Testis (tissue), 2 donors: Measurements from ENCODE around the gene SMYD3.

Experiments used
- CTCF ChIP-seq, 3 experiments: fragments of 450-650 bp in 2 of 3; fragments of 200-600 bp in 1 of 3; sonication (generic) in 1 of 3; IDR thresholded peaks; one replicate each; pipeline ENCODE4 v1.5.1; 2016 to 2019; ENCODE audit warnings: antibody characterized with exemption in 3 of 3, mild to moderate bottlenecking in 2 of 3, moderate library complexity in 1 of 3
- POLR2A ChIP-seq: fragments of 450-650 bp; IDR thresholded peaks from one replicate; pipeline ENCODE4 v1.6.1; 2017; ENCODE audit warnings: antibody characterized with exemption, mild to moderate bottlenecking, moderate library complexity

GRCh38 chr1:245797592-245798348 lies 709.3 kb downstream of the SMYD3 start:
- TF ChIP-seq CTCF (IDR thresholded peaks at IDR 0.05): peak in 2 of 3 experiments; percentile 11 to 48
- no peak for TF ChIP-seq POLR2A
